CD14-positive monocyte (primary cell): Measurements from ENCODE around the gene SLIT3. TPM values are rescaled to one million over a fixed set of nuclear protein-coding genes. Genes with fewer than 3 reads are reported as not detected.

Source experiments
- DNase-seq, 3 donors: peaks; one replicate each; pipeline ENCODE4 v3.0.0-alpha.2; 2011 to 2022
- H2AFZ ChIP-seq: 2 replicates; pipeline ENCODE4 v1.6.0; 2012; ENCODE audit warnings: mild to moderate bottlenecking, low read depth, low read length, inconsistent platforms; ENCODE audit not compliant: insufficient read depth, poor library complexity, severe bottlenecking
- H3K27ac ChIP-seq, 2 donors: 1 replicate in 1 of 2; 2 replicates in 1 of 2; pipeline ENCODE4 v1.5.1; 2012 to 2013; ENCODE audit warnings: low read length in 2 of 2, control low read depth in 1 of 2, inconsistent platforms in 1 of 2, low read depth in 1 of 2, mild to moderate bottlenecking in 1 of 2
- H3K27me3 ChIP-seq, 2 donors: one replicate each; pipeline versions ENCODE4 v1.6.0 to v1.6.1; 2011 to 2013; ENCODE audit warnings: low read length in 2 of 2; ENCODE audit not compliant: control insufficient read depth in 2 of 2, insufficient read depth in 2 of 2
- H3K36me3 ChIP-seq, 2 donors: replicated peaks in 1 of 2; 1 replicate in 1 of 2; 2 replicates in 1 of 2; pipeline versions ENCODE4 v1.5.1 to v1.6.1; 2012 to 2013; ENCODE audit warnings: low read length in 2 of 2, control low read depth in 1 of 2, inconsistent platforms in 1 of 2, mild to moderate bottlenecking in 1 of 2; ENCODE audit not compliant: insufficient read depth in 2 of 2, control insufficient read depth in 1 of 2
- H3K4me1 ChIP-seq, 2 donors: 1 replicate in 1 of 2; 2 replicates in 1 of 2; pipeline versions ENCODE4 v1.5.1 to v1.6.1; 2012 to 2013; ENCODE audit warnings: low read length in 2 of 2, control low read depth in 1 of 2, inconsistent platforms in 1 of 2, mild to moderate bottlenecking in 1 of 2, moderate library complexity in 1 of 2; ENCODE audit not compliant: insufficient read depth in 2 of 2, control insufficient read depth in 1 of 2
- H3K4me2 ChIP-seq: replicated peaks from 2 replicates; pipeline ENCODE3; 2012; ENCODE audit warnings: low read length, moderate library complexity, mild to moderate bottlenecking; ENCODE audit not compliant: poor library complexity, severe bottlenecking; ENCODE audit errors: extremely low read depth
- H3K4me3 ChIP-seq, 3 experiments: fragments of 200-600 bp in 1 of 3; sonication (generic) in 1 of 3; replicated peaks in 1 of 3; 1 replicate in 2 of 3; 2 replicates in 1 of 3; pipeline ENCODE4 v1.5.1; 2011 to 2013; ENCODE audit warnings: low read length in 3 of 3, mild to moderate bottlenecking in 3 of 3, control low read depth in 2 of 3, low read depth in 2 of 3, inconsistent platforms in 1 of 3, moderate library complexity in 1 of 3
- H3K79me2 ChIP-seq: 2 replicates; pipeline ENCODE4 v1.6.0; 2012; ENCODE audit warnings: mild to moderate bottlenecking, control low read depth, inconsistent platforms, low read length, moderate library complexity; ENCODE audit not compliant: insufficient read depth
- H3K9ac ChIP-seq: 2 replicates; pipeline ENCODE4 v1.6.0; 2017; ENCODE audit warnings: low read length, mild to moderate bottlenecking; ENCODE audit not compliant: insufficient read depth, poor library complexity, severe bottlenecking
- H3K9me3 ChIP-seq, 2 donors: replicated peaks in 1 of 2; 1 replicate in 1 of 2; 2 replicates in 1 of 2; pipeline versions ENCODE4 v1.5.1 to v1.6.1; 2012 to 2013; ENCODE audit warnings: low read length in 2 of 2, control low read depth in 1 of 2; ENCODE audit not compliant: control insufficient read depth in 1 of 2, insufficient read depth in 1 of 2
- H4K20me1 ChIP-seq: 2 replicates; pipeline ENCODE4 v1.6.0; 2012; ENCODE audit warnings: mild to moderate bottlenecking, low read length, control low read depth, moderate library complexity; ENCODE audit not compliant: insufficient read depth
- H3K27ac Mint-ChIP-seq, 7 donors: one replicate each; pipeline ENCODE4 v1.8.0; 2020; ENCODE audit warnings: mild to moderate bottlenecking in 7 of 7, mixed read lengths in 7 of 7, moderate library complexity in 6 of 7, inconsistent platforms in 2 of 7
- H3K27me3 Mint-ChIP-seq, 3 donors: one replicate each; pipeline ENCODE4 v1.8.0; 2021 to 2022; ENCODE audit warnings: low read depth in 3 of 3, mild to moderate bottlenecking in 3 of 3, mixed read lengths in 3 of 3, moderate library complexity in 3 of 3, inconsistent platforms in 1 of 3
- H3K36me3 Mint-ChIP-seq, 2 donors: one replicate each; pipeline ENCODE4 v1.8.0; 2020; ENCODE audit warnings: mixed read lengths in 2 of 2, inconsistent platforms in 1 of 2, mild to moderate bottlenecking in 1 of 2
- H3K4me1 Mint-ChIP-seq: one replicate; pipeline ENCODE4 v1.8.0; 2020; ENCODE audit warnings: mild to moderate bottlenecking, mixed read lengths
- H3K4me3 Mint-ChIP-seq, 2 donors: one replicate each; pipeline ENCODE4 v1.8.0; 2020; ENCODE audit warnings: mild to moderate bottlenecking in 2 of 2, mixed read lengths in 2 of 2, moderate library complexity in 1 of 2
- H3K9me3 Mint-ChIP-seq, 7 donors: one replicate each; pipeline ENCODE4 v1.8.0; 2020 to 2022; ENCODE audit warnings: mixed read lengths in 7 of 7, mild to moderate bottlenecking in 6 of 7, moderate library complexity in 6 of 7, inconsistent platforms in 2 of 7
- WGBS: methylation state at CpG from one replicate; pipeline ENCODE4 v1.1.5; 2013; ENCODE audit warnings: missing lambda C conversion rate; ENCODE audit not compliant: insufficient coverage; 5-methylcytosine and 5-hydroxymethylcytosine counted together
- intact Hi-C, 2 donors: fragments of 100-400 bp; cut with micrococcal nuclease; formaldehyde crosslinking; loops; one replicate each; pipeline versions ENCODE4 v1.15.0 to v1.15.1; 2023
- polyA plus RNA-seq, 3 donors: library from polyadenylated mRNA; depleted of rRNA in 1 of 3; unstranded in 2 of 3; stranded (reverse) in 1 of 3; fragments of 300-500 nt in 2 of 3; fragments of >200 nt in 1 of 3; fragmentation: Illumina TruSeq in 2 of 3; gene quantifications; 1 replicate in 2 of 3; 2 replicates in 1 of 3; pipeline ENCODE4 v1.2.3, GENCODE V29; 2012 to 2021
- TF ChIP-seq, protein P1 (sequence below): fragments of 200-600 bp; IDR thresholded peaks from one replicate; pipeline ENCODE4 v1.8.0; 2022; ENCODE audit warnings: antibody characterized with exemption, mild to moderate bottlenecking

The SLIT3 gene
- polyA plus RNA-seq, 3 donors, result not detected

DNA sequence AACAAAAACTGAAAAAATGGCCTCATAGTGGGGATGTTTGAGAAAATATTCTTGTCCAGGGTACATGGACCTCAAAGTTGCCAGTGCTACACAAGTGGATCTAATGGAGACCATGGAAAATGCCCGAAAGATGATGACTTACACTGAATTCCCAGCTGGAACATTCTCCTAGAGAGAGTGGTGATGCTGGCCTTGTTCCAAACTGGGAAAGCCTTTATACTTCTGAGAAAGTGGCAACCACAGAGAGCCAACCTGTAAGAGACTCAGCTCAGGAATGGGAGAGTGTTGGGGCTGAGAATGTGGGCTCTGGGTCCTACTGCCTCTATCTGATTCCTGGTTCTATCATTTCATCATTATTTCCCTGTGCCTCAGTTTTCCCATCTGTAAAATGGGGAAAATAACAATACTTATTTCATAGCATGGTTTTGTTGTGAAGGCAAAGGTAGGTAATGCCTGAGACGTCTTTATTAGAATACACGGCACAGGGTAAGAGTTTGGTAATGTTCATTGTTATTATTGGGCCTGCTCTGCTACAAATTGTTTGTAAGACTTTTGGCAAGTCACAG is 492.8 kb downstream of the SLIT3 start:
- Mint-ChIP-seq H3K4me3 (no peak overlapping the region), H3K4me1 (no peaks in the 10 kb centered on the region), H3K9me3 (peaks cover 0 to 2% (median 0%) of the 10 kb centered on the region in 7 donors), H3K27ac (no peak overlapping the region), H3K36me3 (no peaks in the 10 kb centered on the region), H3K27me3 (peaks cover 3 to 6% (median 5%) of the 10 kb centered on the region in 3 donors)
- Histone ChIP-seq H3K79me2 (no peaks in the 10 kb centered on the region), H3K27ac (no peak overlapping the region), H4K20me1 (no peaks in the 10 kb centered on the region), H2AFZ (no peak overlapping the region), H3K36me3 (no peaks in the 10 kb centered on the region), H3K4me3 (no peak overlapping the region), H3K27me3 (no peaks in the 10 kb centered on the region), H3K9ac (no peak overlapping the region), H3K4me2 (no peak overlapping the region), H3K4me1 (no peaks in the 10 kb centered on the region), H3K9me3 (no peaks in the 10 kb centered on the region)
- DNase-seq, result no peak
- WGBS, result 90% methylated on average over 2 of the region's 3 CpGs
- intact Hi-C loops, result no loop called here
- TF ChIP-seq, protein P1, sequence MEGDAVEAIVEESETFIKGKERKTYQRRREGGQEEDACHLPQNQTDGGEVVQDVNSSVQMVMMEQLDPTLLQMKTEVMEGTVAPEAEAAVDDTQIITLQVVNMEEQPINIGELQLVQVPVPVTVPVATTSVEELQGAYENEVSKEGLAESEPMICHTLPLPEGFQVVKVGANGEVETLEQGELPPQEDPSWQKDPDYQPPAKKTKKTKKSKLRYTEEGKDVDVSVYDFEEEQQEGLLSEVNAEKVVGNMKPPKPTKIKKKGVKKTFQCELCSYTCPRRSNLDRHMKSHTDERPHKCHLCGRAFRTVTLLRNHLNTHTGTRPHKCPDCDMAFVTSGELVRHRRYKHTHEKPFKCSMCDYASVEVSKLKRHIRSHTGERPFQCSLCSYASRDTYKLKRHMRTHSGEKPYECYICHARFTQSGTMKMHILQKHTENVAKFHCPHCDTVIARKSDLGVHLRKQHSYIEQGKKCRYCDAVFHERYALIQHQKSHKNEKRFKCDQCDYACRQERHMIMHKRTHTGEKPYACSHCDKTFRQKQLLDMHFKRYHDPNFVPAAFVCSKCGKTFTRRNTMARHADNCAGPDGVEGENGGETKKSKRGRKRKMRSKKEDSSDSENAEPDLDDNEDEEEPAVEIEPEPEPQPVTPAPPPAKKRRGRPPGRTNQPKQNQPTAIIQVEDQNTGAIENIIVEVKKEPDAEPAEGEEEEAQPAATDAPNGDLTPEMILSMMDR, result no peak

DNA sequence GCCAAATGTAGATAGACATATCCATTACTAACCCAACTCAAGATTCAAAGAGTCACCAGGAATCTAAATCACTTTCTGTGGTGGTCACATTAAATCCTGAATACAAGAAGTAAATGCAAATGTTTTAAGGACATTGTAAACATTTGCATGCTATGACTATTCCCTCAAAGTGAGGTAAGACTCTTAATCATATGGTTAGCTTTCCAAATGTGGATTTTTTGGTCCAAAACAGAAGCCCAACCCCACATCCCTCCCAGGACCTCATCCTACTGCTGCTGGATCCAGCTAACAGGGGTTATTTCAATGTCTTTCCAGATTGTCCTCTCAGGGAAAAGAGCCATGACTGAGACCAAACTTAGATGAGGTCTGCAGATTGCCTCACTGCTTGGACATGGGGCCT is 493.7 kb downstream of the SLIT3 start:
- no peak for DNase-seq
- no peak overlapping the region for H3K4me3 Mint-ChIP-seq
- H3K9me3 Mint-ChIP-seq, result peaks cover 0 to 2% (median 0%) of the 10 kb centered on the region in 7 donors

More for the DNA sequence above, 493.7 kb downstream of the SLIT3 start:
- Histone ChIP-seq H3K79me2 (no peaks in the 10 kb centered on the region), H4K20me1 (no peaks in the 10 kb centered on the region), H3K4me2 (no peak overlapping the region), H3K4me1 (no peaks in the 10 kb centered on the region), H3K27me3 (no peaks in the 10 kb centered on the region), H3K9ac (no peak overlapping the region), H3K4me3 (no peak overlapping the region), H3K9me3 (no peaks in the 10 kb centered on the region), H3K27ac (no peak overlapping the region), H2AFZ (no peak overlapping the region), H3K36me3 (no peaks in the 10 kb centered on the region)
- Mint-ChIP-seq H3K4me1 (no peaks in the 10 kb centered on the region), H3K36me3 (no peaks in the 10 kb centered on the region), H3K27ac (no peak overlapping the region), H3K27me3 (peaks cover 3 to 5% (median 5%) of the 10 kb centered on the region in 3 donors)
- TF ChIP-seq, protein P1, result no peak
- intact Hi-C loops, result no loop called here
